Testis (tissue), 3 donors: ENCODE data around the gene DELE1. TPM values are rescaled to one million over a fixed set of nuclear protein-coding genes. Genes with fewer than 3 reads are reported as not detected.
"Not testable (repeated sequence)": the region's sequence is repeated elsewhere in the genome, so short reads cannot be mapped to it uniquely, and the experiment has no call there.

Experiments
- DNase-seq: peaks from one replicate; pipeline ENCODE4 v3.0.0-alpha.2; 2019
- H3K27ac ChIP-seq, 2 donors: fragments of 200-600 bp; sonication (generic); one replicate each; pipeline ENCODE4 v1.5.1; 2019
- H3K27me3 ChIP-seq: fragments of 200-600 bp; sonication (generic); one replicate; pipeline ENCODE4 v1.5.1; 2019
- H3K36me3 ChIP-seq: fragments of 200-600 bp; sonication (generic); one replicate; pipeline ENCODE4 v1.5.1; 2017; ENCODE audit warnings: low read depth; ENCODE audit errors: missing control alignments
- H3K4me1 ChIP-seq: fragments of 200-600 bp; sonication (generic); one replicate; pipeline ENCODE4 v1.5.1; 2019
- H3K4me3 ChIP-seq, 2 donors: fragments of 200-600 bp; sonication (generic); one replicate each; pipeline ENCODE4 v1.5.1; 2017 to 2019
- H3K9me3 ChIP-seq: fragments of 200-600 bp; sonication (generic); one replicate; pipeline ENCODE4 v1.5.1; 2017
- CTCF ChIP-seq, 3 experiments: fragments of 450-650 bp in 2 of 3; fragments of 200-600 bp in 1 of 3; sonication (generic) in 1 of 3; IDR thresholded peaks; one replicate each; pipeline ENCODE4 v1.5.1; 2016 to 2019; ENCODE audit warnings: antibody characterized with exemption in 3 of 3, mild to moderate bottlenecking in 2 of 3, moderate library complexity in 1 of 3
- POLR2A ChIP-seq: fragments of 450-650 bp; IDR thresholded peaks from one replicate; pipeline ENCODE4 v1.6.1; 2017; ENCODE audit warnings: antibody characterized with exemption, mild to moderate bottlenecking, moderate library complexity
- WGBS, 2 donors: methylation state at CpG; one replicate each; pipeline ENCODE4 v1.1.5; 2018; 5-methylcytosine and 5-hydroxymethylcytosine counted together
- intact Hi-C: fragments of 100-400 bp; cut with DNase I; formaldehyde crosslinking; loops from one replicate; pipeline ENCODE4 v1.15.1; 2023; ENCODE audit warnings: low total_unique reads
- polyA plus RNA-seq: library from polyadenylated mRNA; stranded (reverse); fragments of 350-450 nt; fragmentation: Illumina TruSeq; extraction: RNeasy Lipid Tissue Mini Kit (QIAGEN cat#74804); gene quantifications from one replicate; pipeline ENCODE4 v1.2.3, GENCODE V29; 2014; ENCODE audit warnings: low read depth, low replicate concordance; ENCODE audit not compliant: insufficient read depth
- total RNA-seq, 2 donors: library from RNA; depleted of rRNA; stranded (reverse); fragments of >200 nt; gene quantifications; one replicate each; pipeline ENCODE4 v1.2.3, GENCODE V29; 2016

DELE1 gene
- total and polyA plus RNA-seq, 3 donors from 2014 or later, result 51.2 to 75.8 (median 69.9) TPM

GRCh38 chr5:141889282-141889871 lies 34.3 kb upstream of the DELE1 start:
- Histone ChIP-seq H3K9me3 (no peaks in the 10 kb centered on the region), H3K4me1 (no peaks in the 10 kb centered on the region), H3K36me3 (no peaks in the 10 kb centered on the region), H3K27me3 (no peaks in the 10 kb centered on the region), H3K27ac (no peak overlapping the region), H3K4me3 (no peak overlapping the region)
- DNase-seq, result no peak
- TF ChIP-seq POLR2A (no peak), CTCF (IDR thresholded peaks at IDR 0.05) (no peak)
- intact Hi-C loops, result loop anchor here (10.0 kb wide), 1 partner anchor 65 kb away; the partner anchor contains the start of gene PCDH12
- 50 to 58% methylated on average over 3 of the region's 3 CpGs for WGBS, 2 donors

- intact Hi-C loops, H3K4me1 ChIP-seq, H3K4me3 ChIP-seq, H3K36me3 ChIP-seq, H3K27ac ChIP-seq, DNase-seq, H3K27me3 ChIP-seq, H3K9me3 ChIP-seq: not testable (repeated sequence)
- WGBS, 2 donors, result 95 to 100% methylated on average over 2 of the region's 2 CpGs
Measured at GRCh38 chr5:141890429-141890828, 33.2 kb upstream of the DELE1 start.

DNA sequence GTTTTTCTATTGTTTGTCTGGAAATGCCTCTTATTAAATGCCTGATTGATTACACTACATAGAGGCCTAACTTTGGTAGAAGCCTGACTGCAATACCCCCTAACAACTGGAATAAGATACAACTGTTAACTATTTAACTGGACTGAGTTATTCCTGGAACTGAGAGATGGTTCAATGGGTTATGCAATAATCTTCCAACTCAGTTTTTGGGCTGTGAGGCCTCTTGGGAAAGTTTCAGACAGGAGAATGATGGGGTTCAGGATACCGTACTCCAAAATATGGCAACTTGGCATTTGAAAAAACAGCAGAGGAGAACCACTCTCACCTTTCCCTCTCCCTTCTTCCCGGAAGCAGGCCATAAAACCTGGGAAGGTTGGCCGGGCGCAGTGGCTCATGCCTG lies 26.2 kb upstream of the DELE1 start:
- no peaks in the 10 kb centered on the region for H3K27me3 ChIP-seq
- DNase-seq, result no peak
- intact Hi-C loops, result no loop called here
- H3K36me3 ChIP-seq, result no peaks in the 10 kb centered on the region
- TF ChIP-seq POLR2A, result no peak
- no peak for TF ChIP-seq CTCF (IDR thresholded peaks at IDR 0.05)
- peaks cover 3% of the 10 kb centered on the region for H3K4me1 ChIP-seq
- WGBS, 2 donors, result 83 to 88% methylated on average over 4 of the region's 4 CpGs
- no peaks in the 10 kb centered on the region for H3K9me3 ChIP-seq
- H3K27ac ChIP-seq, result no peak overlapping the region
- H3K4me3 ChIP-seq, result no peak overlapping the region

DNA sequence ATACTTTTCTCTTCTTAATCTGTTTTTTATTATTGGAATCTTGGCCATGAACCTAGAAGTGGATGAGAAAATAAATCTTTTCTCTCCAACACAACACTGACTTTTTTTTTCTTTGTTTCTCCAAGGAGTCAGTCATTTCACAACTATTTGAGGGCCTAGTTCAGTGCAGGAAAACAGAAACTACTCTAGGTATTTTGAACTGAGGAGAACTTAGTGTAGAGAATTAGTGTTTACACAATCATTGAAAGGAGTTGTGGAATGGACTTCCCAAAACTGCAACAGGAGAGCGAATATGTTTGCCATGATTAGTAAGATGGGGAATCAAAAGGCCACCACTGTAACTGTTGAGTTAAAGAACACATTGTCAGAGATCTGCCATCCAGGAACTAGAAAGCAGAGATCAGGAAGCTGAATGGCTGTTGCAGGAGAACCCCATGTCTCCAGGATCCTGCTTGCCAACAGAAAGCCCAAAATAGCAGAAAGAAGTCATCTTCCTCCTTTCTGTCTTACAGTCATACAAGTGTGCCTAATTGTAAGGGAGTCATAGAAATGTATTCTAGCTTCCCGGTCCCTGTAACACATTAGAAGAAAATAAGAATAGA lies 25.1 kb upstream of the DELE1 start:
- H3K9me3 ChIP-seq, result no peaks in the 10 kb centered on the region
- H3K27ac ChIP-seq, result no peak overlapping the region
- WGBS, 2 donors, result 79 to 89% methylated on average over 2 of the region's 2 CpGs
- TF ChIP-seq POLR2A, result no peak
- no peak for TF ChIP-seq CTCF (IDR thresholded peaks at IDR 0.05)
- intact Hi-C loops, result no loop called here
- no peaks in the 10 kb centered on the region for H3K36me3 ChIP-seq
- no peak for DNase-seq
- H3K4me1 ChIP-seq, result peaks cover 9% of the 10 kb centered on the region
- H3K27me3 ChIP-seq, result no peaks in the 10 kb centered on the region
- no peak overlapping the region for H3K4me3 ChIP-seq

DNA sequence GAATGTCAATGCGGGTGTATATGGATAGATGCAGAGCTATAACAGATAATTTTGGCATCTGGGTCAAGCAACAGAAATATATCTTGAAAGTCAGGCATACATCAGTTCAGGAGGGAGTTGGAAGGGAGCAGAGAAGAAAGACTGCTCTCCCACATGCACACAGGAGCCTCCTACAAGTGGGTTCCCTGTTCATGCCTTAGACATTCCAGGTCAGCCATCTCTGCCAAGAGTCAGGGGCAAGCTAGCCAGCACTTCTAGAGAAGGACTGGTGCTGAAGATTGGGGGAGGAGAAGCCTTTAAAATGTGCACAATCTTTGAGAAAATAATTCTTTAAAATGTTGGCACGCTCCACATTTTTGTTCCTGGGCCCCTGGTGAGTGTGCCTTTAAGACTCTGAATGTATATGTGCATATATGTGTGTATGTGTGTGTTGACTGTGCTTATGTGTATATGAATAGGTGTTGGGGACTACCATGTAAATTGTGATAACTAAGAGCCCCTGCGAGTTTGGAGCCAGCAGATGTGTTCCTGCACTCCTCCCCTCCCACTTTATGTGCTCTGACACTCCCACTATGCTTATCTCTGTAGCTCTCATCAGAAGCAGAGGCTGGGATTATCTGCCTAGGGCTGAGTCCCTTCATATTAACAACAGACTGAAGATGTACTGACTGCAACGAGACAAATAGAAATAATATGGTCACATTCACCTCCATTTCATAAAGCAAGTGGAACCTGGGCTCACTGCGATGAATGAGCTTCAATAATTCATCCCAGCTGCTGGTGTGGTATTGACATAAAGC lies 21.5 kb upstream of the DELE1 start:
- 50 to 57% methylated on average over 5 of the region's 5 CpGs for WGBS, 2 donors
- Histone ChIP-seq H3K27me3 (no peaks in the 10 kb centered on the region), H3K27ac (no peak overlapping the region), H3K4me1 (peaks cover 9% of the 10 kb centered on the region), H3K4me3 (no peak overlapping the region), H3K9me3 (no peaks in the 10 kb centered on the region), H3K36me3 (no peaks in the 10 kb centered on the region)
- intact Hi-C loops, result no loop called here
- DNase-seq, result peak; percentile 40
- TF ChIP-seq CTCF (IDR thresholded peaks at IDR 0.05) (no peak), POLR2A (no peak)
